Peyer's patch (tissue), 4 donors: ENCODE data around the gene RAB11FIP4. TPM values are rescaled to one million over a fixed set of nuclear protein-coding genes. Genes with fewer than 3 reads are reported as not detected.

Experiments
- DNase-seq, 3 donors: peaks; one replicate each; pipeline ENCODE4 v3.0.0-alpha.2; 2017 to 2019
- H3K27ac ChIP-seq, 4 donors: fragments of 200-600 bp; sonication (generic); one replicate each; pipeline ENCODE4 v1.5.1; 2016 to 2019
- H3K27me3 ChIP-seq, 2 donors: fragments of 200-600 bp; sonication (generic); one replicate each; pipeline ENCODE4 v1.5.1; 2019
- H3K36me3 ChIP-seq, 3 donors: fragments of 200-600 bp; sonication (generic); one replicate each; pipeline ENCODE4 v1.5.1; 2016 to 2019
- H3K4me1 ChIP-seq, 4 donors: fragments of 200-600 bp; sonication (generic); one replicate each; pipeline ENCODE4 v1.5.1; 2016 to 2019
- H3K4me3 ChIP-seq, 4 donors: fragments of 200-600 bp; sonication (generic); 1 replicate in 3 of 4; 2 replicates in 1 of 4; pipeline ENCODE4 v1.5.1; 2016 to 2019; ENCODE audit warnings: mild to moderate bottlenecking in 1 of 4
- H3K9me3 ChIP-seq, 4 donors: fragments of 200-600 bp; sonication (generic); one replicate each; pipeline ENCODE4 v1.5.1; 2016 to 2019; ENCODE audit warnings: mild to moderate bottlenecking in 1 of 4
- POLR2A ChIP-seq, 2 donors: fragments of 450-650 bp; IDR thresholded peaks; one replicate each; pipeline ENCODE4 v1.5.1; 2017; ENCODE audit warnings: antibody characterized with exemption in 2 of 2, mild to moderate bottlenecking in 2 of 2, moderate library complexity in 2 of 2
- total RNA-seq, 4 donors: library from RNA; depleted of rRNA; stranded (reverse); fragments of >200 nt; gene quantifications; one replicate each; pipeline ENCODE4 v1.1.0, GENCODE V29; 2016
- TF ChIP-seq, protein P1 (sequence below), 6 experiments: fragments of 450-650 bp in 4 of 6; fragments of 200-600 bp in 2 of 6; sonication (generic) in 1 of 6; IDR thresholded peaks; one replicate each; pipeline ENCODE4 v1.5.1; 2017 to 2019; ENCODE audit warnings: antibody characterized with exemption in 6 of 6, mild to moderate bottlenecking in 3 of 6, moderate library complexity in 1 of 6

The RAB11FIP4 gene
- total RNA-seq, 4 donors from 2014 or later = 52.8 to 69.3 (median 64.9) TPM

DNA sequence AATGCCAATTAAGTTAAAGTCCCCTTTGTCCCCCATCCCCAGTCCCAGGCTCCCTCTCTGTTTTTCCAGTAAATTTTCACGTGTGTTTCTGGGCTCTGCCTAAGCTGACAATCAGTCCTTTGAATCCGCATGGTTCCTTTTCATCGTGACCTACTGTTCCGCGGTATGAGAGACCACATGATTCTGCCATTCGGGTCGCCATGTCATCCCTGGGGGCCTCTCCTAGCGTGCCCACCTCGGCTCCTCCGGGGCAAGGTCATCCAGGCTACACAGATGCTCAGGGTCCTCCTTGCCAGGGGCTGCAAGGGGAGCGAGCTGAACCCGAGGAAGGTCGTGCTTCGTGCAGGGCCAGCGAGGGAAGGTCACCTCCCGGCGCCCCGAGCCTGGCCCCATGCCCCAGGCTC is 157.6 kb downstream of the RAB11FIP4 start:
- Histone ChIP-seq H3K27me3 (no peaks in the 10 kb centered on the region), H3K27ac (peak overlapping the region; percentile 77 to 94 (median 88)), H3K36me3 (no peaks in the 10 kb centered on the region), H3K9me3 (no peaks in the 10 kb centered on the region), H3K4me3 (peak overlapping the region; percentile 77 to 95 (median 86)), H3K4me1 (peaks cover 0 to 6% (median 3%) of the 10 kb centered on the region in 4 donors)
- DNase-seq = no peak
- TF ChIP-seq, protein P1, sequence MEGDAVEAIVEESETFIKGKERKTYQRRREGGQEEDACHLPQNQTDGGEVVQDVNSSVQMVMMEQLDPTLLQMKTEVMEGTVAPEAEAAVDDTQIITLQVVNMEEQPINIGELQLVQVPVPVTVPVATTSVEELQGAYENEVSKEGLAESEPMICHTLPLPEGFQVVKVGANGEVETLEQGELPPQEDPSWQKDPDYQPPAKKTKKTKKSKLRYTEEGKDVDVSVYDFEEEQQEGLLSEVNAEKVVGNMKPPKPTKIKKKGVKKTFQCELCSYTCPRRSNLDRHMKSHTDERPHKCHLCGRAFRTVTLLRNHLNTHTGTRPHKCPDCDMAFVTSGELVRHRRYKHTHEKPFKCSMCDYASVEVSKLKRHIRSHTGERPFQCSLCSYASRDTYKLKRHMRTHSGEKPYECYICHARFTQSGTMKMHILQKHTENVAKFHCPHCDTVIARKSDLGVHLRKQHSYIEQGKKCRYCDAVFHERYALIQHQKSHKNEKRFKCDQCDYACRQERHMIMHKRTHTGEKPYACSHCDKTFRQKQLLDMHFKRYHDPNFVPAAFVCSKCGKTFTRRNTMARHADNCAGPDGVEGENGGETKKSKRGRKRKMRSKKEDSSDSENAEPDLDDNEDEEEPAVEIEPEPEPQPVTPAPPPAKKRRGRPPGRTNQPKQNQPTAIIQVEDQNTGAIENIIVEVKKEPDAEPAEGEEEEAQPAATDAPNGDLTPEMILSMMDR (IDR thresholded peaks at IDR 0.05) = no peak
- TF ChIP-seq POLR2A (IDR thresholded peaks at IDR 0.05) = no peak

DNA sequence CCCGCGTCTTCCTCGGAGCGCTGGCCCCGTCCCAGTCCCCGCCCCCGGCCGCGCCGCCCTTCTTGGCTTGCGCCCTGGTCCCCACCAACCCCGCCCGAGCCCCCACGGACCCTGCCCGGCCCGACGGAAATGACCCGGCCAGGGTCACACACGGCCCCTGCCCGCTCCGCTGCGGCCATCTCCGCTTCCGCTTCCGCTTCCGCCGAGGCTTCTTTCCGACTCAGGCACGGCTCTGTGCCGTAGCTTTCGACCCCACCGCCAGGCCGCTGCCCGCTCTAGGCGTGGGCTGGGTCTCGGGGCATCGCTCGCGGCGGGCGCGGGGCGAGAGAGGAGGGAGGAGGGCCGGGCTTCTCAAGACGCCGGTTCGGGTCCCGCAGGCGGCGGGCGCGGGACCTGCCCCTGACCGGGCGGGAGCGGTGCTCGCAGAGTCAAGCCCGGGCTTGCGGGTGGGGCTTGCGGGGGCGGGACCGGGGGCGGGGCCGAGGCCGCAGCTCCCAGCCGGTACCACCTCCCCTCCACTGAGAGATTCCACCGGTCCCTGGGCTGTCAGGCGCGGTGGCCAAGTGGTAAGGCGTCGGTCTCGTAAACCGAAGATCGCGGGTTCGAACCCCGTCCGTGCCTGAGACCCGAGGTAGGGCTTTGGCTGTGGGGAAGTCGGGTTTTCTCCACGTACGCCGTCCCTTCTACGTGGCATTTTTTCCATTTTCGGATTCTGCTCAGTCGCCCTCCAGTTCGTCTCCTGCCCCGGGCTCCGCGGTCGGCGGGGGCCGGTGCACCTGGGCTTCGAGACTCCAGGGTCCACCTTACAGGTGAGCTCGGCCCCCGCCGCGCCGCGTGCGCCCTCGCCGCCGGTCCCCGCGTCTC is 158.3 kb downstream of the RAB11FIP4 start:
- peak; percentile 54 to 61 for TF ChIP-seq POLR2A (IDR thresholded peaks at IDR 0.05)
- TF ChIP-seq, protein P1 (IDR thresholded peaks at IDR 0.05) = peak in 2 of 6 experiments; percentile 13 to 20
- peak overlapping the region; percentile 77 to 94 (median 88) for H3K27ac ChIP-seq
- no peaks in the 10 kb centered on the region for H3K9me3 ChIP-seq
- no peaks in the 10 kb centered on the region for H3K36me3 ChIP-seq
- DNase-seq = peak; percentile 89 to 96 (median 96)
- H3K4me3 ChIP-seq = peak overlapping the region; percentile 77 to 95 (median 86)
- H3K27me3 ChIP-seq = no peaks in the 10 kb centered on the region
- H3K4me1 ChIP-seq = peaks cover 0 to 6% (median 3%) of the 10 kb centered on the region in 4 donors

DNA sequence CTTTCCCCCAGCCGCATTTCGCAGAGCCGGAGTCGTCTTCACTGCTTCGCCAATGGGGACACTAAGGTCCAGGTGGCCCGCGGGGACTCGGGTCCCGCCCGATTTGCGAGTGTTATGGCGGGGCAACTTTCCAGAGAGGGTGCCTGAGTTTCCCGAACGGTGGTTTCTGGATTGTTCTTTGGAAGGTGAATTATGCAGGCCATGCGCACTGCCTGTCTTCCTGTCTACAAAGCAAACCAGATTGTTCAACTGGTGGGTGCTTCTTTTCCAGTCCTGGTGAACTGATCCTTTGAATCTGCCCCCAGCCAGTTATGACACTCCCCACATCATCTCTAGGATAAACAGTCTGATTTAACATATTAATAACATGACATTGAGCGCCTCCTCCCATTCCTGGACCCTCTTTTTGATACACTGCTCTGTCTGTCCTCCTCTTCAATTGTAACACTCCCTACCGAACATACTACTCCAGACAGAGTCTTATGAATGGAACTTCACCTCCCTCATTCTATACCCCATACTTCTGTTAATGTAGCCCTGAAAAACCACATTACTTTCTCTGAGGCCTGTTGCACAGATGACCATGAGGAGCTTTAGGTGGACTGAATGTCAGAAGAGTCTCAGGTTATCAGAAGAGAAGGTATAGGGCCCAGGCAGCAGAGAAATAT is 159.0 kb downstream of the RAB11FIP4 start:
- no peaks in the 10 kb centered on the region for H3K27me3 ChIP-seq
- H3K9me3 ChIP-seq = no peaks in the 10 kb centered on the region
- no peak for DNase-seq
- H3K4me3 ChIP-seq = peak overlapping the region; percentile 77 to 95 (median 86)
- TF ChIP-seq, protein P1 (IDR thresholded peaks at IDR 0.05) = no peak
- TF ChIP-seq POLR2A (IDR thresholded peaks at IDR 0.05) = no peak
- H3K27ac ChIP-seq = peak overlapping the region; percentile 77 to 94 (median 88)
- no peaks in the 10 kb centered on the region for H3K36me3 ChIP-seq
- peaks cover 0 to 6% (median 3%) of the 10 kb centered on the region in 4 donors for H3K4me1 ChIP-seq

DNA sequence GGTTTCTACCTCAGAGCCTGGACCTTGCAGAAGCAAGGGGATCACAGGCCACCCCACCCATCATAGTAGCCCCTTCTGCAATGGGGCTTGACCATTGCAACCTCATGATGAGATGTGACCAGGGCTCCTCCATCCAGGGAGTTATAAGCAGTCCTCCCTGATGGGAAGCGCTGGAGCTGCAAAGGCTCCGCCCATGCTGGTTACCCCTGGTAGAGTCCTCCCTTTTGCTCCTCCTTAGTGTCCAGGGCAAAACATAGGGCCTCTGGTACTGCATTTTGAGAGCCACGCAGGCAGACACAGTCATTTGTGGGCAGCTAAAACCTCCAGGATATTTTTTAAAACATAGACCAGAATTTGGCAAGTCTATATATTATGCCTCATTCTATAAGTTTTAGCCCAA is 161.1 kb downstream of the RAB11FIP4 start:
- no peak overlapping the region for H3K4me3 ChIP-seq
- no peaks in the 10 kb centered on the region for H3K36me3 ChIP-seq
- TF ChIP-seq, protein P1 (IDR thresholded peaks at IDR 0.05) = no peak
- TF ChIP-seq POLR2A (IDR thresholded peaks at IDR 0.05) = no peak
- no peak for DNase-seq
- H3K27me3 ChIP-seq = no peaks in the 10 kb centered on the region
- no peak overlapping the region for H3K27ac ChIP-seq
- H3K9me3 ChIP-seq = no peaks in the 10 kb centered on the region
- peaks cover 0 to 6% (median 3%) of the 10 kb centered on the region in 4 donors for H3K4me1 ChIP-seq

DNA sequence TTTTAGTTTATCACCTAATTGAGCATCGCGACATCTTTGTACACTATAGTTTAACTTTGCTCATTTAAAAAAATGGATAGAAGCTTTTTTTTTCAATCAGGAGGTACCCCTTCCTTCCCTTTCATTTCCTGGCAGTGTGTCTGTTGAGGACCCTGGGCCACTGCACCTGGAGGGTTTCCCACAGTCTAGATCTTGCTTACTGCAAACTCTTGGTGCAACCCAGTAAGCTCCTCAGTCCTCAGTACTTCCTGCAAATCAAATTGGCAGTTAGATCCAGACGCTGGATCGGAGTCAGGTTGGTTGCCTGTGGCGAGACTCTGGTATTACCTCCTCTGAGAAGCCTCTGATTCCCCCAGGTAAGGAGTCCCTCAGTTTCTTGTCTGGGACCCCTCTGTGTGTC is 162.0 kb downstream of the RAB11FIP4 start:
- H3K4me3 ChIP-seq = no peak overlapping the region
- H3K9me3 ChIP-seq = no peaks in the 10 kb centered on the region
- no peak for DNase-seq
- no peak overlapping the region for H3K27ac ChIP-seq
- TF ChIP-seq, protein P1 (IDR thresholded peaks at IDR 0.05) = no peak
- no peak for TF ChIP-seq POLR2A (IDR thresholded peaks at IDR 0.05)
- no peaks in the 10 kb centered on the region for H3K36me3 ChIP-seq
- H3K27me3 ChIP-seq = no peaks in the 10 kb centered on the region
- H3K4me1 ChIP-seq = peaks cover 0 to 10% (median 5%) of the 10 kb centered on the region in 4 donors
